GM21737 (cell line): ENCODE results near the gene B3GLCT.

Experiments
- ATAC-seq: cut with Tn5 transposase; IDR thresholded peaks from one replicate; pipeline ENCODE4 v1.9.1; 2021; ENCODE audit warnings: mild to moderate bottlenecking, moderate library complexity; ENCODE audit not compliant: unreplicated experiment

B3GLCT gene

DNA sequence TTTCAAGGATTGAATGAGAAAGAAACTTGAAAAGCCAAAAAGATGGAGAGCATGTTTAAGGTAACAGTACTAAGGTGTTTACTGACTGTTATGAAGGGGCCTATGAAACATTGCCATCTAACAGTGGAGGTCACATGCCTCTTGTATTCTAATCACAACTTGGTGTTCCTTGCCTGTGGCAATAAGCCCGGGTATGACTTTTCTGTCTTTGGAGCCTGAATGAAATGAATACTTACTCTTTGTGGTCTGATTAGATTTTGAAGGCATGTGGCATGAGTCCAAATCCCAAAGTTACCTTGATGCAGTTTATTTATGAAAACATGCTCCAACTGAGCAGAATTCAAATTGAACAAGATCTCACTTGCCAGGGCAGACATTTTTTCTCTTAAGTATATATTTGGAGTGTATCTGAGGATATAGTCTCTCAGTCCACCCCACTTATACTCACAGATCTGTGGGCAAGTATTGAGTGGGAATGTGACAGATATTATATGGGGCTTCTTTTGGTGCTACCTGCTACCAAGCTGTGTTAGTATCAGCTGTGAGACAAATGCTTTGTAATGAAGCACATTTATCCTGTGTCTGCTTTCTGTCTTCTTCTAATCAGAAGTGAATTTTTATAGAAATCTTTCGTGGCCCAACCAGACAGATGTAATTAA, 67.5 kb downstream of the B3GLCT start:
- ATAC-seq: no peak

GRCh38 chr13:31274390-31274789, 74.6 kb downstream of the B3GLCT start:
- ATAC-seq: no peak

DNA sequence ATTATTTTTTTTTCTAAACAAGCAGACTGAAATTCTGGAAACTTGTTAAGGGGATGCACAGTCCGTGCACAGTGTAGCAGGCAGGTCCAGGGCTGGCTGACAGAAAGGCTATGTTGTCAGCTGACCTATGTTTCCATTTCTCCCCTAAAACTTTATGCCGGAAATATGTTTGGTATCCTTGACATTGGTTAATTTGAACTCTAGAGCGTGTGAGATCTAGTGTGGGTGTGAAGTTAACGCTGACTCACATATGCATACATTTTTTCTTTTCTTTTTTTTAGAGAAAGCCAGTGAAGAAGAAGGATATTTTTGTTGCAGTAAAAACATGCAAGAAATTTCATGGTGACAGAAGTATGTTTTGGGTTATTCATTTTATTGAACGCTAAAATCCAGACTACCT, 76.6 kb downstream of the B3GLCT start:
- ATAC-seq: no peak

DNA sequence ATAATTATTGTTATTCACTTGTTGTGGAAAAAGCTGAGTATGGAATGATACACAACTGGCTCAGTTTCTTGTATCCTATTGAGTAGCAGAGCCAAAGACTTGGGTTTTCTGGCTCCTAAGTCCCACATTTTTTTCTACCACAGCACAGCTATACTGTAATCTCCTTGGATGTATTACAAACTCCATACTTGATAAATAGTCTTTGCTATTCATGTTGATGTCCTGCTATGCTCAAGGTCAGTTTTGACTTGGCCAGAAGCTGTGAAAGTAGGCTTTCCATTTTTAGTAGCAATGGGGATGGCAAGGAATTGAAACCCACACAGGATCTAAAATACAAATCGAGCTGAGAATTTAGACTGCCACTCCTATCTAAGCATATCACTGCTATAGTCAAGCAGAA, 79.1 kb downstream of the B3GLCT start:
- ATAC-seq: no peak

DNA sequence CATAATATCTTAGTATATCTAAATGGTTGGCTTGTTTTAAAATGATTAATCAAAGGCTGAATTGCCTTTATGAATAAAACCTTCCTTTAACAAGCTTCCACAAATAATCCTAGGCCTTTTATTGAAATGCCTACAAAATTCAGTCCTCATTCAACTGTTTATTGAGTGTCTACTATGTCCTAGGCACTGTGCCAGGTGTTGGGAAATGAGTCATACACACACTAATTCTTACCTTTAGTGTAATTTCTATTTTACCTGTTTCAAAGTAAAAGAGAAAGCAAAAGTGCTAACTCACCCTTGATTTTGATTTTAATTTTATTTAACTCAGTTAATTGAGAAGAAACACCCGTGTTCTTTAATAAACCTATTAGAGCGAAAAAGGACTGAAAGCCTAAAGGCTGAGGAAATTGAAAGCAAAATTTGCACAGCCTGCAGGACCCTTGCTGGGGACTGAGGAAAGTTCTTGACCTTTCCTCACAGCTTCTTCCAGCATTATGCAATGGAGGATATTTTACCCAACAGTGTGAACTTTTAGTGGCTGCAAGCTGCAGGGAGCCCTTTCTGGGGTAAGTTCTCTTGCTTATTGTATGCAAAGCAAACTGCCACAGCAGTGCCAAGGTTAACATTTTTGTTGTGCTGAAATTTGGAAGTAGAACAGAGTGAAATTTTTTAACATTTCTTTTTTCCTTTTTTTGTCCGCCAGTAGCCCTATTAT, 83.1 kb downstream of the B3GLCT start:
- no peak for ATAC-seq

- ATAC-seq: no peak
Observed at GRCh38 chr13:31286930-31287329, 87.2 kb downstream of the B3GLCT start.

DNA sequence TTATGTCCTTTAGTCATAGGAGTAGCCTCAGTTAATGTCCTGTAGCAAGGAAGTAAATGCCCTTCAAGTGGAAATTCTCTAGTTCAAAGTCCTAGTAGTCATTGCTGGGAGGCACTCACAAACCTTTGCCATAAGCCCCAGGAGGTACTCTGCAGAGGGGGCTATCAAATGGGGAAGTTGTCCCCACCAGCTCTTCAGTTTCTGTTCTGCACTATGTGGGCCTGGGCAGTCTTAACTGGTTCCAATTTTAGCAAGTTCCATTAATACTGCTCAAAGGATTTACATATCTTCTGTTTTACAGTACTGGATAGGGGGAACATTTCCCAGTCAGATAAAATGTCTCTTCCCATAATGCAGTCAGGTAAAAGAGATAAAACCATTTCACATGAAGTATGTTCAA, 101.3 kb downstream of the B3GLCT start:
- no peak for ATAC-seq

DNA sequence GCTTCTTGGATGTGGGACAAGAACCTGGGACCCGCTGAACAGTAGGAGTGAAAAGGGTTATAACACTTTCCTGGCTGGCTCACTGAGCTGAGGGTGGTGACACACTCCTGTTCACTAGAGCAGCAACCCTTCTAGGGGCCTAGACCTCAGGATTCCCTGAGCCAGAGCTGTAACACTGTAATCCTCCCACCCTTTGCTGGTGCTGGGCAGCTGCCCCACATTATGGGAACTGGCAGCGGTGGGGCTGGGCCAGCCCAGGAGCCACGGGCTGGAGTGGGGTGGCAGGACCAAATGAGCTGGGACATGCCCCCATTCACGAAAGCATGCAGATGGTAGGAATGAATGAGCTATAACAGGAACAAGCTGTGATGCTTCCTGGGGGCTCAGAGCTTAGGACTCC, 110.6 kb downstream of the B3GLCT start:
- ATAC-seq: no peak

GRCh38 chr13:31310786-31311185, 111.0 kb downstream of the B3GLCT start:
- ATAC-seq: no peak

DNA sequence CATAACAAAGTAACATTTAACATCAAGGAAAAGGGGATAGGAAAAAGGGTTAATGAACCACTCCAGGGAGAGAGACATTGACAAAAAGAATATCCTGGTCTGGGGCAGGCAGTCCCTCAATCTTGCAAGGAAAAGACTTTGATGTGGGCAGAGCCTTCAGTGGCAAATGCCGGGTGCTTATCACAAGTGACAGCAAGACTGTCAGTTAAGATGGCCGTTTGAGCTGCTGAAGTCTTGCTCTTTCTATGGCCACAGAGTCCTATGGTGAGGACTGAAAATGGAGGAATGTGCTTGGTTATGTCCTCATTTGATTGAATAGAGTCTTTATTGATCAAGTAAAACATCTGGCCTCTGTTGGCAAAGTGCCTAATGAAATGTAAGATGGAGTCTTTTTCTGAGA, 112.1 kb downstream of the B3GLCT start:
- no peak for ATAC-seq

GRCh38 chr13:31314961-31315360, 115.2 kb downstream of the B3GLCT start:
- ATAC-seq: no peak

DNA sequence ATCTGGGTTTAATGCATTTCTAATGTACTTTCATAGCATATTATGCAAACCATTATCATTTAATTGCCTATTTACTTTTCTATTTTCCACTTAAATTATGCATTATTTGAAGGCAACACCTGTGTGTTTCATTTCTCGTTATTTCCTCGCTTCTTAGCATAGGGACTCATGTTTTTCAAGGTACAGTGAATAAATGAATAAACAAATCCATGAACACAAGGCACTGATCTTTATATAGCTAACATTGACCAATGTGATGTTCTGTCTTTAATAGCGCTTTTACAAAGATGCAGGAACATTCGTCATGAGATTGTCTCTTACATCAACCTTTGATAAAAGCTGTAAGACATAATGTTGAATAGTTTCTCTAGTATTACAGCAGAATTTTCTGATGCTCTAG, 121.2 kb downstream of the B3GLCT start:
- ATAC-seq: no peak

DNA sequence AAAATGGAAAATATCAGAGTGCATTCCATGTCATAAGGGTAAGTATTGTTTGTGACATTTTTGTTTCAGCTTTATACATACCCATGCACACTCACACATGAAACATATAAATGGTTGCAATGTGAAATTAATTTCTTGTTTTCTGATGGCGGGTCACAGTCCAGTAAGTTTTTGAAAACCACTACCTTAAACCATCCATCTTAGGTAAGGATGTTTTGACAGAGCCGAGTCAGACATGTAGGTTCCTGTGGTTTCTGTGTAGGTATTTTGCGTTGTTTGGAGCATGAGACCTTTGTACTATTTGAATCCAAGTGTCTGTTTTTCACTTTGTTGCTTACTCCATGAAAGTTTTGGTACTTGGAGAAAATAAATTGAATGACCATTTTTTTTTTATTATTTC, 121.7 kb downstream of the B3GLCT start:
- ATAC-seq: no peak

DNA sequence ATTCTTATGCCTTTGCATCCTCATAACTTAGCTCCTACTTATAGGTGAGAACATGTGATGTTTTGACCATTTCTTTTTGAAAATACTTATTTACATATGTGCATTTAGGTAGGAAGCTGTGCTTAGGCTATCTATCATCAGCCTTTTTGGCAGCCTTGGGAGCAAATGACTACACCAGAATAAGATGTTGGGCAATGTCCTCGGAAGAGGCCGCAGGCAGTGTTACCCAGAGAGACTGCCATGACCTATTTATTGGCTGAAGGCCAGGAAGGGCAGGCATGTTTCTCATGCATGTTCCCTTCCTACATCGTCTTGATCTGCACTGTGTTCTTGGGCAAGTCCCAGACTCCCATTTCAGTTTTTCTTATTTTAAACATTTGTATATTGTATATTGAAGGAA, 122.3 kb downstream of the B3GLCT start:
- no peak for ATAC-seq

DNA sequence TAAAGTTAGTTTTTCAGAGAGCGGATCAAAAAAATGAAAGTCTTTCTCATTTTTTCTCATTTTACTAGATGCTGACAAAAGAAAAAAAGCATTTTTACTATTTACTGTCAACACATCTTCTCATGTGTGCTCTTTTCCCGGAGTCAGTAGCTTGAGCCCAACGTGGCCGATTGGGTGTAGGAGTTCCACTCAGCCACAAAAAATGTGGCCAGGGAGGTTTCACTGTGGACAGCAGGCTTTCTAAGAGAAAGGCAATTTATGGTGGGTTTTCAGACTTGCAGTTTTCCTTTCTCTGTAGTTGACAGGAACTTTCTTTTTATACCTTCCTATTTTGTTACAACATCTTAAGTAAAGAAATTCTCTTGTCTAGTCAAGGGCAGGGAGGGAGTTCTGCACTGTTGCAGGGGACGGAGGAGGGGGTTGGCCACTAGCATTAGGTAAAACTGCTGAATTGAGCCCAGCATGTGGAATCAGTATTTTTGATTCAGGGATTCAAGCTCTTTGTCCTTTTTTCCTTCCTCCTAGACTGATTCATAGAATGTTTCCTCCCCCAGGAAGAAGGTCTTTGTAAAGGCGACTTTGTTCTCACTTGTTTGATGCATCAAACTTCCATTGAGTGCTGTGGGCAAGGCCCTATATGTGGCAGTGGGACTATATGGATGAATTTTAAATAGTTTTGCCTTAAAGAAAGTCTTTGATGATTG, 123.1 kb downstream of the B3GLCT start:
- no peak for ATAC-seq

GRCh38 chr13:31327182-31327860, 127.5 kb downstream of the B3GLCT start:
- no peak for ATAC-seq

- no peak for ATAC-seq
Observed at GRCh38 chr13:31328549-31329235, 128.9 kb downstream of the B3GLCT start.

DNA sequence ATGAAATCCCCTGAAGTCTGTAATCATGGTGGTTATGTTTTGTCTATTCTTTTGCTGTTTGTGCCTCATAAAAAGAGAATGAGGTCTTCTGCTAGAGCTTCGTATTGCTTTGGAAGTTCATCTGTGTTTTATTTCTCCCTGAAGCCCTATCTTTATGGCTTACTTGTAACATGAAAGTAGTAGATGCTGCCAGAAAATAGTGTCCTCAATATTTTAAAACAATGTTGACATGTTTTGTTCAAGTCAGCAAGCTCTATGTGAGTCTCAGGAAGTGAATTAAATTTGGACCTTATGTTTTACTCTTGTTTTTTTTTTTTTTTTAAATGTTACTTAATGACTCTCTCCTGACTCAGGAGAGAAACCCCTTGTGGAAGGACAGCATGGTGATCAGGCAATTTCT, 130.5 kb downstream of the B3GLCT start:
- ATAC-seq: no peak

- ATAC-seq: no peak
Observed at GRCh38 chr13:31331068-31331467, 131.3 kb downstream of the B3GLCT start.

DNA sequence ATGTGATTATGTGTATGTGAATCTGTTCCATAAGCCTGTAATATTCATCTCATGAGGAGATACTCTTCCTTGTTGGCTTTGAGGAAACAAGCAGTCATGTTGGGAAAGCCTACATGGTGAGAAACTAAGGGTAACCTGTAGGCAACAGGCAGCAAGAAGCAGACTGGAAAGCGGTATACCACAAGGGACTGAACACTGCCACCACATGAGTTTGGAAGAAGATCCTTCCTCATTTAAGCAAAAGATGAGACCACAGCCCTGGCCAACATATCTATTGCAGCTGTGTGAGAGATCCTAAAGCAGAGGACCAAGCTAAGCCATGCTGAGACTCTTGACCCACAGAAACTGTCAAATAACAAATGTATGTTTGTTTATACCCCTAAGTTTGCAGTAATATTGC, 134.8 kb downstream of the B3GLCT start:
- no peak for ATAC-seq

DNA sequence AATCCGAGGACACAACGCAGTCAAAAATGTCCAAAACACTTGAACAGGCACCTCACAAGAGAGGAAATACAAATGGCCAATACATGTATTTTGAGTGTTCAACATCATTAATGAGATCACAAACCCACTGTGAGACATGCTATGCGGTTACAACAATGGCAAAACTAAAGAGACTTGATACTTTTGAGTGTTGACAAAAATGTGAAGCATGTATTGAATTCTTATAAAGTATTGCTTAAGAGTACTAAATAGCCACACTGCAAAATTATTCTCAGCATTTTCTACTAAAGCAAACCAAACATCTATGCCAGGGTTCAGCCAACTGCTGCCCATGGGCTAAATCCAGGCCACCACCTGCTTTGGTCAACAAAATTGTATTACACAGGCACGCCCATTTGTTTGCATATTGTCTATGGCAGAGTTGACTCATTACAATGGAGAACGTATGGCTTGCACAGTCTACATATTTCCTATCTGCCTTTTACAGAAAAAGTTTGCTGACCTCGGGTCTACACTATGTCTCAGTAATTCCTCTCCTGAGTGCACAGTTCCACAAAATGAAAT, 135.3 kb downstream of the B3GLCT start:
- ATAC-seq: no peak
